GM12865 (cell line): ENCODE measurements around the gene ERG28.

Experiments used
- DNase-seq: peaks from one replicate; pipeline ENCODE4 v3.0.0; 2010; ENCODE audit warnings: low read depth
- H3K4me3 ChIP-seq: 2 replicates; pipeline ENCODE4 v1.5.1; 2011; ENCODE audit warnings: mild to moderate bottlenecking, low read depth, low read length, control low read depth
- CTCF ChIP-seq: IDR thresholded peaks from 2 replicates; pipeline ENCODE4 v1.5.1; 2011; ENCODE audit warnings: low read length, control low read depth, low read depth, inconsistent platforms; ENCODE audit not compliant: insufficient read depth; ENCODE audit errors: missing control alignments

ERG28 gene

GRCh38 chr14:75660630-75661498 lies at the start of gene ERG28, which contains the start of gene TTLL5:
Gene ERG28 (minus strand): TSS chr14:75660876. CDS start chr14:75657502, 3,374 bp downstream.
Gene TTLL5 (plus strand): TSS chr14:75661246. CDS start chr14:75663150, 1,904 bp downstream.
- DNase-seq = peak; percentile 99
- H3K4me3 ChIP-seq = peak within 1 kb of the TSS; percentile 98
- TF ChIP-seq CTCF = no peak

- H3K4me3 ChIP-seq = no peak overlapping the region
- DNase-seq = peak; percentile 85
- peak; percentile 70 for TF ChIP-seq CTCF
Observed at GRCh38 chr14:75709207-75709812, 48.6 kb upstream of the ERG28 start.

GRCh38 chr14:75705014-75705413 lies 44.3 kb upstream of the ERG28 start:
- DNase-seq = no peak
- no peak for TF ChIP-seq CTCF
- no peak overlapping the region for H3K4me3 ChIP-seq

- TF ChIP-seq CTCF = no peak
- H3K4me3 ChIP-seq = no peak overlapping the region
- DNase-seq = no peak
Observed at GRCh38 chr14:75703467-75703866, 42.8 kb upstream of the ERG28 start.

- no peak for TF ChIP-seq CTCF
- no peak for DNase-seq
Observed at GRCh38 chr14:75702616-75703261, 42.1 kb upstream of the ERG28 start.

GRCh38 chr14:75702122-75702521 lies 41.4 kb upstream of the ERG28 start:
- no peak overlapping the region for H3K4me3 ChIP-seq
- TF ChIP-seq CTCF = no peak
- no peak for DNase-seq

More at GRCh38 chr14:75702616-75703261, 42.1 kb upstream of the ERG28 start:
- no peak overlapping the region for H3K4me3 ChIP-seq
